Measurements from ENCODE around the gene HARBI1.

HARBI1 gene

DNA sequence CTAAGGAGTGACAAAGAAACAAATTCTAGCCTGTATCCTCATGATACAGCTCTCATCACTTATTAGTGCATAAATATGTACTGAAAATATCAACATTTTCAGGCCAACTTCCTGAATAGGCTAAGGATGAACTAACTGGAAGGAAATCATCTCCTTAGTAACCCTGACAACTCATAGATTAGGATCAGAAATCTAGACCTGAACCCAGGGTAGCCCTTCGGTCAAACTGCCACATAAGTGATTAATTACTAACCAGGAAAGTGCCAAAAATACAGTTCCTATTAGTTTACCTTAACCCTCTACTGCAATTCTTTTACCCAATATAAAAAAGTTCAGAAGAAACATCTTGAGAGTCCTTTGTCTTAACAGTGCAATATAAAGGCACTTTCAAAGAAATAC is 63.2 kb downstream of the HARBI1 start:
- no peak for DNase-seq (ENCODE audit: low spot score)
